Activated naive CD4-positive, alpha-beta T cell treated with Interleukin-2 at 50 U/mL for 16 hours (primary cell): ENCODE measurements around the gene NCKAP1.
"Not testable (repeated sequence)": the region's sequence is repeated elsewhere in the genome, so short reads cannot be mapped to it uniquely, and the experiment has no call there.

Source experiments
- DNase-seq: peaks from one replicate; pipeline ENCODE4 v3.0.0-alpha.2; 2020

The NCKAP1 gene

DNA sequence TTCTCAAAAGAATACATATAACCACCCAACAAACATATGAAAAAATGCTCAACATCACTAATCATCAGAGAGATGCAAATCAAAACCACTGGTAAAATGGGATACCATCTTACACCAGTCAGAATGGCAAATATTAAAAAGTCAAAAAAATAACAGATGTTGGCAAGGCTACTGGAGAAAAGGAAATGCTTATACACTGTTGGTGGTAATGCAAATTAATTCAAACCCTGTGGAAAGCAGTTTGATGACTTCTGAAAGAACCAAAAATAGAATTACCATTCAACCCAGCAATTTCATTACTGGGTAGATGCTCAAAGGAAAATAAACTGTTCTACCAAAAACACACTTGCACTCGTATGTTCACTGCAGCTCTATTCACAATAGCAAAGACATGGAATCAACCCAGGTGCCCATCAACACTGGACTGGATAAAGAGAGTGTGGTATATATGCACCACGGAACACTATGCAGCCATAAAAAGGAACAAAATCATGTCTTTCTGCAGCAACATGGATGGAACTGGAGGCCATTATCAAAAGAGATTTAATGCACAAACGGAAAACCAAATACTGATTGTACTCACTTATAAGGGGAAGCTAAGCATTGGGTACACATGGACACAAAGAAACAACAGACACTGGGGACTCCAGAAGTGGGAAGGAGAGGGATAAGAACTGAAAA, 38.8 kb downstream of the NCKAP1 start:
- no peak for DNase-seq

DNA sequence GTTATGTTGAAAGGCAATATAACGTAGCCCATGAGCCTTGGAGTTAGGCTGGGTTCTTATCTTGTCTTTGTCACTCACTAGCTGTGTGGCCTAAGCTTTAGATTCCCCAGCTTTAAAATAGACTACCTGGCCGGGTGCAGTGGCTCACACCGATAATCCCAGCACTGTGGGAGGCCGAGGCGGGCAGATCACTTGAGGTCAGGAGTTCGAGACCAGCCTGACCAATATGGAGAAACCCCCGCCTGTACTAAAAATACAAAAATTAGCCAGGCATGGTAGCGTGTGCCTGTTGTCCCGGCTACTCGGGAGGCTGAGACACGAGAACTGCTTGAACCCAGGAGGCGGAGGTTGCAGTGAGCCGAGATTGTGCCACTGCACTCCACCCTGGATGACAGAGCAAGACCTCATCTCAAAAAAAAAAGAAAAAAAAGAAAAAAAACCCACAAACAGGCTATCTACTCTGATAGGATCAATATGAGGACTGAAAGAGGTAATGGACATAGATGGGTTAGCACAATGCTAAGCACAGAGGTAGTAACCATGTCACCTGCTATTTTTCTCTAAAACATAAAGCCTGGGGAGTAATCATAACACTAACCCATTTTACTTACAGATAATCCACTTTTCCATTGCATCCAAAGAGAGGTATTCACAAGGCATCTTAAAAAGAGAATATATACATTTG, 43.9 kb downstream of the NCKAP1 start:
- DNase-seq, result no peak

DNA sequence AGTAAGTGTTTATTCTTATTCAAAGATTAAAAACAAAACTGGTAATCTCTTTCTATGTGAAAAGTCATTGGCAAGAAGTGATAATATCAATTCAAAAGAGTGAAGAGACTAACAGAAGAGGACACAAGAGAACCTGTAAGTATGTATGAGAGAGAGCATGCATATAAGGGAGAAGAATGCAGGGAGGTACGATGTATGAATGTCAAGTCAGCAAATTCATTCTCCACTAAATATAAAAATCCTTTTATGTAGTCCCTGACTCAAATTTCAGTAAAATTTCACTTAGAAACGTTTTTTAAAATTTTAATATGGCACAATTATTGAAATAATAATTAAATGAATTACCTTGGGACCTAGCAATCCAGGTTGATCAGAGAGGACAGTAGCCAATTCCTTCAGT, 55.3 kb downstream of the NCKAP1 start:
- no peak for DNase-seq

DNA sequence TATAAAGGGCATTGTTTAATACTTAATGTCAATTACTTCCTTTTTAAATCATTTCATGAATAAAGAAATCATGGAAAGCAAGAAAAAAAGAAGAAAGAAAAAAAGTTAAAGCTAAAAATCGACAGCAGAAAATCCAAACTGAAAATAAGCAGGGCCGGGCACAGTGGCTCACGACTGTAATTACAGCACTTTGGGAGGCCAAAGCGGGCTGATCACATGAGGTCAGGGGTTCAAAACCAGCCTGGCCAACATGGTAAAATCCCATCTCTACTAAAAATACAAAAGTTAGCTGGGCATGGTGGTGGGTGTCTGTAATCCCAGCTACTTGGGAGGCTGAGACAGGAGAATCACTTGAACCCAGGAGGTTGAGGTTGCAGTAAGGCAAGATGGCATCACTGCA, 56.8 kb downstream of the NCKAP1 start:
- not testable (repeated sequence) for DNase-seq

- DNase-seq, result no peak
Observed at GRCh38 chr2:182980652-182981051, 57.6 kb downstream of the NCKAP1 start.

GRCh38 chr2:182980115-182980514, 58.1 kb downstream of the NCKAP1 start:
- no peak for DNase-seq

- DNase-seq, result no peak
Observed at GRCh38 chr2:182977463-182977862, 60.8 kb downstream of the NCKAP1 start.

- DNase-seq, result no peak
Observed at GRCh38 chr2:182973441-182974352, 64.6 kb downstream of the NCKAP1 start.

- no peak for DNase-seq
Observed at GRCh38 chr2:182972548-182972942, 65.7 kb downstream of the NCKAP1 start.

GRCh38 chr2:182971820-182972547, 66.3 kb downstream of the NCKAP1 start:
- no peak for DNase-seq

DNA sequence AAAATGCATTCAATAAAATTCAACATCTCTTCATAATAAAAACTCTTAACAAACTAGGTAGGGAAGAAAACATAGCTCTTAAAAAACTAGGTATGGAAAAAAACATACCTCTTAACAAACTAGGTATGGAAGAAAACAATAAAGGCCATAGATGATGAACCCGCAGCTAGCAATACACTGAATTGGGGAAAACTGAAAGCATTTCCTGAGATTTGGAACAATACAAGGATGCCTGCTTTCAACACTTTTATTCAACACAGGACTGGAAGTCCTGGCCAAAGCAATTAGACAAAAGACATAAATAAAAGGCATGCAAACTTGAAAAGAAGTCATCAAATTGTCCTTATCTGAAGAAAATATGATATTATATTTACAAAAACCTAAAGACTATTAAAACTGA, 67.8 kb downstream of the NCKAP1 start:
- no peak for DNase-seq

DNA sequence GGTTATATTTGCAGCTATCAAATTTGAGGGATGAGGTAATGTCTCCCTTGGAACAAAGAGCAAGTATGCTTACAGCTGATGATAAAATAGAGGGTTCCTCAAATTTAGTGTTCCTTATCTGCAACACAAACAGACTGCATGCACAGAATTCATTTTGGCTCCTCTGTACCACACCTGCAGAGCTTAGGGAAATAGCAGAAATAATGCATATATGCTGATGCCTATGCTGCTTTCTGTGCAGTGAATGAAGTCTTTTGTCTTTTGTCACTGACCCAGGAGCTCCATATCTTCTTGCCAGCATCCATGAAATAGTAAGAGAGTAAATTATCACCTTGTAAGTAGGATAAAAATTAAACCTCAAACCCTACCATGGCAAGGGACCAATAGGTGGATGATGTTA, 69.8 kb downstream of the NCKAP1 start:
- no peak for DNase-seq

- not testable (repeated sequence) for DNase-seq
Observed at GRCh38 chr2:182966356-182966755, 71.9 kb downstream of the NCKAP1 start.

DNA sequence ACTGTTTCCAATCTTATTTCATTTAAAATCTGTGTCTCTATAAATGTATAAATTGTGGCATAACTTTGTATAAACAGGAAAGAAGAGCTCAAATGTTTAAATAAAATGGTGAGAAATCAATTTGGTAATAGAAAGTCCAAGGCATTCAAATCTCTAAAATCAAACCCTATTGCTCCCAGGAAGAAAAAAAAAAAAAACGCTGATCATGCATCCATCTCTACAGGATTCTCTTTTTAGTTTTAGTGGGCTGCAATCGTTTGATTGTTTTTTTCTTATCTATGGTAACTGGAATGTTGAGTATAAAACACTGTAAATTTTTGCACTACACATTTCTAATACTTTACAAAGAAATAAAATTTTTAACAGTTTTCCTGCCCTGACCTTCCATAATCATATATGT, 75.6 kb downstream of the NCKAP1 start:
- DNase-seq, result no peak

DNA sequence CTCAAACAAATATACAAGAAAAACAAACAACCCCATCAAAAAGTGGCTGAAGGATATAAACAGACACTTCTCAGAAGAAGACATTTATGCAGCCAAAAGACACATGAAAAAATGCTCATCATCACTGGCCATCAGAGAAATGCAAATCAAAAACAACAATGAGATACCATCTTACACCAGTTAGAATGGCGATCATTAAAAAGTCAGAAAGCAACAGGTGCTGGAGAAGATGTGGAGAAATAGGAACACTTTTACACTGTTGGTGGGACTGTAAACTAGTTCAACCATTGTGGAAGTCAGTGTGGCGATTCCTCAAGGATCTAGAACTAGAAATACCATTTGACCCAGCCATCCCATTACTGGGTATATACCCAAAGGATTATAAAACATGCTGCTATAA, 77.4 kb downstream of the NCKAP1 start:
- not testable (repeated sequence) for DNase-seq

- DNase-seq, result no peak
Observed at GRCh38 chr2:182954789-182955188, 83.5 kb downstream of the NCKAP1 start.

DNA sequence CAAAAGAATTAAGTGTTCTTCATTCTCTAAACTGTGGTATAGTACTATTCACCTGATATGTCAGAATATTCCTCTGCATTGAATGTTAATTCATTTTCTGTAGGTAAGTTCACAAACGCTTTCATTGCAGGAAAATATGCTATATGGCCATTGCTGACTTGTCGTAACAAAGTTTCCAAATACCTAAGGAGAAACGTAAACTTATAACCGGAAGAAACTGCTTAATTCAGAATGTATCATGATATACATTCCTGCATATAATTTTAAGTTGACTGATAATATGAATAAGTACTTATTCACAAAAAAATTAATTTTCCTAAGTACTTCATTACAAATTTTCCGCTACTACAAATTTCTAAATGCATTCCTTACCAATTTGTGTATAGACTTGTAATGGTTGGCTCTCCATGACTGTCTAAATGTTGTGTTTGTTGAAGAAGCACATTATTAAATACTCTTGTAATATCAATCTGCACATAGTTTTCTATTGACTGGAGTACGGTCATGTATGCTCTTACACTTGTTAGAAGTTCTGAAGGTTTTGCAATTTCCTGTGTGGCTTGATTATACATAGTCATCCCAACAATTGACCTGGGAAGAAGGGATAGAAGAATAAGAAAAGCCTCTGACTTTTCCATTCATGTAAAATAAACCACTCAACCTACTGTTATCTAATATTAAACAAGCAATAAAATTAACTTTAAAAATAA, 85.4 kb downstream of the NCKAP1 start:
- DNase-seq, result no peak

DNA sequence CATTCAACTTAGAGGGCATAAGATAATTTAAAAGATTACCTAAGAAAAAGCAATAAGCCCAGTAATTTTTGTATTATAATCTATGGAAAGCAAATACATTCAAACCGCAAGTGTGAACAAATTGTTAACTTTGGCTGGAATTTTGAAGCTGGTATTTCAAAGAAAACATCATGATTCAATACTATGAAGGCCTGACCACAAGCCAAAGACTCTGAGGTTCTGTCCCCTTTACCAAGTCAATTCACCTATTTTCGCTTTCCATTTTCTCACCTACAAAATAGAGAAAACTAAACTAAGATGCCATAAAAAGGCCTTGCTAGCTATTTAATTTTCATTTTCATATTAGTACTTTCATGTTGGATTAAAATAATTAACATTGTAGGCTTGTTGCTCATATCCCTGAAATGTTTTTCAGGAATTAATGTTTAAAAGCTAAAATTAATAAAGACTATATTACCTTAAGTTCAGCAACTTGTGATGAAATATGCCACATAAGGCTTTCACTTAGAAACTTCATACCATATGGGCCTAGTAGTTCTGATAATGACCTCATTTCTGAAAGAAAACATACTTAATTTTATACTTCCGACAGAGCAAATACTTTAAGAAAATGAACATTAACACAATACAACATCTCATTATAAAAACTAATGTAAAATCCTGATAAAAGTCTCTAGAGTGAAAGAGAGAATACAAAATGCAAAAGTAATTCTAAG, 86.2 kb downstream of the NCKAP1 start:
- no peak for DNase-seq

- DNase-seq, result no peak
Observed at GRCh38 chr2:182950546-182950945, 87.7 kb downstream of the NCKAP1 start.

DNA sequence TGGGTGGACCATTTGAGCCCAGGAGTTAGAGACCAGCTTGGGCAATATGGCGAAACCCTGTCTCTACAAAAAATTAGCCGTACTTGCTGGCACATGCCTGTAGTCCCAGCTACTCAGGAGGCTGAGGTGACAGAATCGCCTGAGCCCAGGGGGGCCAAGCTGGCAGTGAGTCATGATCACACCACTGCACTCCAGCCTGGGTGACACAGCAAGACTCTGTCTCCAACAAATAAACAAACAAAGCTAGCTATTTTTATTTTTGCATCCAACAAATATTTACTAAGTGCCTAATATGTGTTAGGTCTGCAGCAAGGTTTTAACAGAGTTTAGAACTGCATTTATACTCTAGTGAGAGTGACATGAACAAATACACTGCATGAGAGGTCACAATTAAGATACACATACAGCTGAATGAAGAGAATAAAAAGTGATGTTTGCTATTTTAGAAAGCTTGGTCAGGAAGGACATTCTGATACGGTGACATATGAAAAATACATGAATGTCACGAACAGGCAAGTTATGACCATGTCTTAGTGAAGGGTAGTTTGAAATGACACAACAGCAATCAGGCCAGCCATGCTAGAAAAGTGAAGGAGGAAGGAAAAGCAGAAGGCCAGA, 88.6 kb downstream of the NCKAP1 start:
- no peak for DNase-seq

DNA sequence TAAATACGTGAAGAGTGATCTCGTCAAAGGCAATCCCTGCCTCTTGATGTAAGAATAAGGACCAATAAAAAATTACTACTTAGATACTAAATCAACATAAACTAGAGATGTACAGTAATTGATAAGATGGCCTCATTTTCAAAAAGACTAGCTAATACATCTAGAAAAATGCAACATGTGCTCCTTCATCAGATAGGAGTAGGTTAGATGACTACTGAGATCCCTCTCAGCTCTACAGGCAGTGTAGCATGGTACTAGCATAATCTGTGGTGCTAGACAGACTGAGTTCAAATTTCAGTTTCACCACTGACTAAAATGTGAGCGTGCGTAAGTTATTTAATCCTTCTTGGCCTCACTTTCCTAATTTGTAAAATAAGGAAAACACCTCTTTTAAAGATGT, 89.2 kb downstream of the NCKAP1 start:
- DNase-seq, result no peak
